ENCODE measurements around the gene PIGZ.

GRCh38 chr3:196927571-196928453, 40.8 kb downstream of the PIGZ start:
- no peak for TF ChIP-seq EZH2phosphoT487 (IDR thresholded peaks at IDR 0.05; ENCODE audit: insufficient read depth, low read depth)
- TF ChIP-seq EZH2 (IDR thresholded peaks at IDR 0.05; ENCODE audit: insufficient read depth, poor library complexity, severe bottlenecking): no peak

Measured in GM23248 (cell line).